Measurements from ENCODE around the gene HYAL3. TPM values are rescaled to one million over a fixed set of nuclear protein-coding genes. Genes with fewer than 3 reads are reported as not detected.
A peak's percentile ranks its signal among the peaks of the same experiment; 100 is the strongest.
"Not testable (repeated sequence)": the region's sequence is repeated elsewhere in the genome, so short reads cannot be mapped to it uniquely, and the experiment has no call there.

The HYAL3 gene
- total RNA-seq, 1 experiment from 2014 or later: 10.2 TPM

DNA sequence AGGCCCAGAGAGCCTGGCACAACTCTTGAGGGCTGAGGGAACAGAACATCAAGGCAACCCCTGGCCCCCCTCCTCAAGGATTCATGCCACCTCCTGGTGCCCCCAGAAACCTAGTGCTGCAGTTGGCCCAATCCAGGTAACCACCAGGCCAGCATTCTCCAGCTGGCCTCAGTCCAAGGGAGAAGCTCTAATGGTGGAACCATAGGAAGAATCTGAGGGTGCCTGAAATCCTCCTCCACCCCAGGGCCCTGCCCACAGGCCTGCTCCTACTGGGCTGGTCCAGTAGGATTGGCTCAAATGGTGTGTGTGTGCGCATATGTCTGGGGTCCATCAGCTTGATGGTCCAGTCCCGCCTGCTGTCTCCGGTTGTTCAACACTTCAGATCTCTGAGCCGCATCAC lies 15.6 kb upstream of the HYAL3 start:
- TF ChIP-seq EZH2 (IDR thresholded peaks at IDR 0.05; ENCODE audit: low read depth) (no peak), CTCF (conservative IDR thresholded peaks at IDR 0.05) (no peak)
- Histone ChIP-seq H3K27ac (peak overlapping the region; percentile 16; the same call in 1 of the 2 replicates), H3K36me3 (ENCODE audit: low read depth) (peaks cover 7% of the 10 kb centered on the region; the same call in 1 of the 2 replicates), H3F3A (ENCODE audit: insufficient read depth, low read depth) (peaks cover 42% of the 10 kb centered on the region), H3K4me2 (no peak overlapping the region), H2AFZ (no peak overlapping the region), H3K27me3 (ENCODE audit: insufficient read depth, low read depth) (no peaks in the 10 kb centered on the region), H4K20me1 (ENCODE audit: insufficient read depth) (0 out of 2 replicates have a peak, but pooled peaks cover 3% of the 10 kb centered on the region), H3K4me3 (no peak overlapping the region), H3K9me3 (ENCODE audit: insufficient read depth, low read depth) (no peaks in the 10 kb centered on the region), H3K79me2 (ENCODE audit: low read depth) (peaks cover 22% of the 10 kb centered on the region), H3K9me2 (ENCODE audit: insufficient read depth) (no peaks in the 10 kb centered on the region), H3K4me1 (replicated peaks; ENCODE audit: insufficient read depth) (peaks cover 47% of the 10 kb centered on the region)
- POLR2A ChIA-PET (ENCODE audit: unreplicated experiment): no interaction called here
- CTCF ChIA-PET: interaction anchor here (0.5 kb wide), 1 partner anchor 32 kb away, joined by 3 read pairs; no protein-coding TSS in a partner anchor
- DNase-seq: no peak
- intact Hi-C loops (cut with micrococcal nuclease; ENCODE audit: unreplicated experiment): no loop called here
- BruUV-seq (replicated peaks): no TSS peak

GRCh38 chr3:50314342-50314741 lies 15.1 kb upstream of the HYAL3 start:
- Histone ChIP-seq H3K27ac (no peak overlapping the region), H3K36me3 (ENCODE audit: low read depth) (peaks cover 4% of the 10 kb centered on the region; the same call in 1 of the 2 replicates), H3K4me1 (replicated peaks; ENCODE audit: insufficient read depth) (peaks cover 47% of the 10 kb centered on the region), H4K20me1 (ENCODE audit: insufficient read depth) (0 out of 2 replicates have a peak, but pooled peaks cover 3% of the 10 kb centered on the region), H2AFZ (no peak overlapping the region), H3K9me3 (ENCODE audit: insufficient read depth, low read depth) (no peaks in the 10 kb centered on the region), H3K27me3 (ENCODE audit: insufficient read depth, low read depth) (no peaks in the 10 kb centered on the region), H3K4me3 (no peak overlapping the region), H3K9me2 (ENCODE audit: insufficient read depth) (no peaks in the 10 kb centered on the region), H3K4me2 (no peak overlapping the region), H3K79me2 (ENCODE audit: low read depth) (peaks cover 17% of the 10 kb centered on the region), H3F3A (ENCODE audit: insufficient read depth, low read depth) (peaks cover 42% of the 10 kb centered on the region)
- no TSS peak for BruUV-seq (replicated peaks)
- DNase-seq: no peak
- TF ChIP-seq EZH2 (IDR thresholded peaks at IDR 0.05; ENCODE audit: low read depth) (no peak), CTCF (conservative IDR thresholded peaks at IDR 0.05) (no peak)
- ChIA-PET POLR2A (ENCODE audit: unreplicated experiment) (interaction anchor here (0.6 kb wide), 1 partner anchor 10 kb away, joined by 12 read pairs; no protein-coding TSS in a partner anchor), CTCF (interaction anchor here (0.5 to 0.7 kb wide), 2 partner anchors 33 to 35 kb away, joined by 3 to 6 read pairs; no protein-coding TSS in a partner anchor)
- intact Hi-C loops (cut with micrococcal nuclease; ENCODE audit: unreplicated experiment): no loop called here

DNA sequence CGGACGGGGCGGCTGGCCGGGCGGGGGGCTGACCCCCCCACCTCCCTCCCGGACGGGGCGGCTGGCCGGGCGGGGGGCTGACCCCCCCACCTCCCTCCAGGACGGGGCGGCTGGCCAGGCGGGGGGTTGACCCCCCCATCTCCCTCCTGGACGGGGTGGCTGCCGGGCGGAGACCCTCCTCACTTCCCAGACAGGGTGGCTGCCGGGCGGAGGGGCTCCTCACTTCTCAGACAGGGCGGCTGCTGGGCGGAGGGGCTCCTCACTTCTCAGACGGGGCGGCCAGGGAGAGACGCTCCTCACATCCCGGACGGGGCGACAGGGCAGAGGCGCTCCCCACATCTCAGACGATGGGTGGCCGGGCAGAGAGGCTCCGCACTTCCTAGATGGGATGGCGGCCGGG lies 12.8 kb upstream of the HYAL3 start:
- H3F3A ChIP-seq (ENCODE audit: insufficient read depth, low read depth): peaks cover 20% of the 10 kb centered on the region
- H3K4me2 ChIP-seq; H3K36me3 ChIP-seq (ENCODE audit: low read depth); H3K79me2 ChIP-seq (ENCODE audit: low read depth); H3K9me2 ChIP-seq (ENCODE audit: insufficient read depth); H3K4me3 ChIP-seq; H3K27me3 ChIP-seq (ENCODE audit: insufficient read depth, low read depth); CTCF ChIA-PET; DNase-seq; BruUV-seq (replicated peaks); H3K27ac ChIP-seq; H3K9me3 ChIP-seq (ENCODE audit: insufficient read depth, low read depth); H2AFZ ChIP-seq; H4K20me1 ChIP-seq (ENCODE audit: insufficient read depth); POLR2A ChIA-PET (ENCODE audit: unreplicated experiment); intact Hi-C loops (cut with micrococcal nuclease; ENCODE audit: unreplicated experiment): not testable (repeated sequence)
- peaks cover 24% of the 10 kb centered on the region for H3K4me1 ChIP-seq (replicated peaks; ENCODE audit: insufficient read depth)

GRCh38 chr3:50304601-50305000 lies 5.4 kb upstream of the HYAL3 start:
- no peak overlapping the region for H2AFZ ChIP-seq
- no peaks in the 10 kb centered on the region for H3K9me2 ChIP-seq (ENCODE audit: insufficient read depth)
- H3K4me3 ChIP-seq: no peak overlapping the region
- TF ChIP-seq EZH2 (IDR thresholded peaks at IDR 0.05; ENCODE audit: low read depth): no peak
- H3K4me2 ChIP-seq: no peak overlapping the region
- BruUV-seq (replicated peaks): no TSS peak
- peaks cover 13% of the 10 kb centered on the region for H3K4me1 ChIP-seq (replicated peaks; ENCODE audit: insufficient read depth)
- H4K20me1 ChIP-seq (ENCODE audit: insufficient read depth): no peaks in the 10 kb centered on the region
- peaks cover 9% of the 10 kb centered on the region for H3K9me3 ChIP-seq (ENCODE audit: insufficient read depth, low read depth)
- DNase-seq: no peak
- ChIA-PET CTCF (interaction anchor here (0.5 kb wide), 1 partner anchor 24 kb away, joined by 12 read pairs; no protein-coding TSS in a partner anchor), POLR2A (ENCODE audit: unreplicated experiment) (interaction anchor here (0.6 kb wide), 1 partner anchor 148 kb away, joined by 9 read pairs; no protein-coding TSS in a partner anchor)
- H3K27ac ChIP-seq: no peak overlapping the region
- no peaks in the 10 kb centered on the region for H3K27me3 ChIP-seq (ENCODE audit: insufficient read depth, low read depth)
- intact Hi-C loops (cut with micrococcal nuclease; ENCODE audit: unreplicated experiment): no loop called here
- H3F3A ChIP-seq (ENCODE audit: insufficient read depth, low read depth): peaks cover 9% of the 10 kb centered on the region; the same call in 1 of the 2 replicates
- H3K79me2 ChIP-seq (ENCODE audit: low read depth): no peaks in the 10 kb centered on the region
- no peaks in the 10 kb centered on the region for H3K36me3 ChIP-seq (ENCODE audit: low read depth)

All from PC-9 (cell line).